GM08714 (cell line): ENCODE measurements around the gene GDF11.

Experiments
- H3K4me3 ChIP-seq: fragments of 200-500 bp; sonication (Bioruptor generic); 2 replicates; pipeline ENCODE4 v1.5.1; 2014; ENCODE audit warnings: mild to moderate bottlenecking, low read length, inconsistent platforms
- ZNF274 ChIP-seq: IDR thresholded peaks from 2 replicates; pipeline ENCODE4 v1.6.1; 2012; ENCODE audit warnings: mild to moderate bottlenecking, low read depth, low read length

Gene GDF11

DNA sequence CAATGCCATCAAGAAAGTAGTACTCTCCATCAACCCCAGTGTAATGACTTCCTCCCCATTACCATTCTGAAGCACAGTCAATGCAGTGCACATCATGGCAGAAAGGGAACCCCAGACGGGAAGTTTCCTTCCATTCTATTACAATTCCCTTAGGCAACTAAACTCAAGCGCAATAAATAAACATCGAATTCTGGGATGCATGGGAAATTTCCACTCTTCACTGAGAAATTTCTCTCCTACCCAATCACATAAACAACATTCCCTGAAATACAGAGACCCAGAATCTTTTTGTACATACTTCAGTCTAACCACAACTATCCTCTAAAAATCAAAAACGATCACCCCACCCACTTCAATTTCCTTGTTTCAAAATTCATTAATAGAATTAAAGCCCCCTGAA, 54.6 kb downstream of the GDF11 start:
- H3K4me3 ChIP-seq, result no peak overlapping the region

More for the DNA sequence above, 54.6 kb downstream of the GDF11 start:
- no peak for TF ChIP-seq ZNF274
